GM21529 (cell line): ENCODE results near the gene FITM2.

ENCODE experiments used
- ATAC-seq: cut with Tn5 transposase; IDR thresholded peaks from one replicate; pipeline ENCODE4 v1.9.1; 2021; ENCODE audit not compliant: unreplicated experiment

FITM2 gene

DNA sequence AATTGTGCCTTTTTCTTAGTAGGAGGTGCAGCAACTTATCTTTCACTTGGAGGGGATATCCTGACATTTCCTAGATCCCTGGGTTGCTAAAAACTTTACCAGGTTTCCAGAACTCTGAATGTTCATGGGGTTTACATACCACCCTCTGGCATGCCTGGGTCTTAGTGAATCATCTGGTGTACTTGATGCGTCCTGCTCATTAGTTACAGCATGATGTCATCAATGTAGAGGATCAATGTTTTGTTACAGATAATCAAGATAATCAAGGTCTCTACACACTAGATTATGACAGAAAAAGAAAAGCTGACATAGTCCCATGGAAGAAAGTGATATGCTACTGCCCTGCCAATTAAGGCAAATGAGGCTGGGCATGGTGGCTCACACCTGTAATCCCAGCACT is 27.0 kb downstream of the FITM2 start:
- no peak for ATAC-seq

DNA sequence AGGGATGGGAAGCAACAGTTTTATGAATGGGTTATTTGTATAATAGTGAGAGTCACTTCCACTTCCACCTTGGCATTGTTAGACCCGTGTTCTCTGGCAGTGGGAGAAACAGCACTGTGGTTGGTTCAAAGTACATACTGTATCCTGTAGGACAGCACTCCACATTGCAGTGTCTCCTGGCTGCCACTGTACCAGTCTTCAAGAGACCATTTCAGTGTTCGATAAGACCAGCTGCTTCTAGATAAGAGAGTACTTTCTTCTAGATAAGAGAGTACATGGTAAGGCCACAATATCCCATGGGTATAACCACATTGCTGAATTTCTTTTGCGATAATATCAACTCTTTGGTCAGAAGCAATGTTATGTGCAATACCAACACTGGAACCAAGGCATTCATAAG is 28.8 kb downstream of the FITM2 start:
- ATAC-seq, result no peak

GRCh38 chr20:44280387-44280786 is 30.6 kb downstream of the FITM2 start:
- ATAC-seq, result no peak

- no peak for ATAC-seq
Measured at GRCh38 chr20:44279228-44279627, 31.8 kb downstream of the FITM2 start.

DNA sequence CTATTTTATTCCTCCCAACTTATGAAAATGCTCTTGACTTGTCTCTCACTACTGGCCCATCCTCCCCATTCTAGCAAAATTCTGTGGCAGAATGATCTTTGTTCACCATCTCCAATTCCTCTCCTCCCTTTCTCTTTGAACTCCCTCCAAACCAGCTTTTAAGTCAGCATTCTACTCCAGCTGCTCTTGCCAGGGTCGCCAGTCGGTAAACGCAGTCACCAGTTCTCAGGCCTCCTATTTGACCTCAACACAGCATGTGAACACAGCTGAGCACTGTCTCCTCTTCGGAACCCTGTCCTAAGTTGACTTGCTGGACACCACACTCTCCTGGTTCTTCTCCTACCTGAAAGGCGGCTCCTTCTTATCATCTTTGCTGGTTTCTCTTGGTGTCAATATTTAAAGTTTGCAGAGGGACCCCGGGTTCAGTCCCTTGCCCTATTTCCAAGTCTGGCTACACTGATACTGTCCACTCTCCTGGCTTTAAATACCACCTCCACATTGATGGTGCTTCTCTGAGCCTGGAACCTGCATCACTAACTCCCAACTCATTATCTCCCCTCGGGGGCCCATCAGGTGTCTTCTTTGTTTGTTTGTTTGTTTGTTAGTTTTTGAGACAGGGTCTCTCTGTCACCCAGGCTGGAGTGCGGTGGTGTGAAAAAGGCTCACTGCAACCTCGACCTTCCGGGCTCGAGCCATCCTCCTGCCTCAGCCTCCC is 36.5 kb downstream of the FITM2 start:
- ATAC-seq, result no peak

DNA sequence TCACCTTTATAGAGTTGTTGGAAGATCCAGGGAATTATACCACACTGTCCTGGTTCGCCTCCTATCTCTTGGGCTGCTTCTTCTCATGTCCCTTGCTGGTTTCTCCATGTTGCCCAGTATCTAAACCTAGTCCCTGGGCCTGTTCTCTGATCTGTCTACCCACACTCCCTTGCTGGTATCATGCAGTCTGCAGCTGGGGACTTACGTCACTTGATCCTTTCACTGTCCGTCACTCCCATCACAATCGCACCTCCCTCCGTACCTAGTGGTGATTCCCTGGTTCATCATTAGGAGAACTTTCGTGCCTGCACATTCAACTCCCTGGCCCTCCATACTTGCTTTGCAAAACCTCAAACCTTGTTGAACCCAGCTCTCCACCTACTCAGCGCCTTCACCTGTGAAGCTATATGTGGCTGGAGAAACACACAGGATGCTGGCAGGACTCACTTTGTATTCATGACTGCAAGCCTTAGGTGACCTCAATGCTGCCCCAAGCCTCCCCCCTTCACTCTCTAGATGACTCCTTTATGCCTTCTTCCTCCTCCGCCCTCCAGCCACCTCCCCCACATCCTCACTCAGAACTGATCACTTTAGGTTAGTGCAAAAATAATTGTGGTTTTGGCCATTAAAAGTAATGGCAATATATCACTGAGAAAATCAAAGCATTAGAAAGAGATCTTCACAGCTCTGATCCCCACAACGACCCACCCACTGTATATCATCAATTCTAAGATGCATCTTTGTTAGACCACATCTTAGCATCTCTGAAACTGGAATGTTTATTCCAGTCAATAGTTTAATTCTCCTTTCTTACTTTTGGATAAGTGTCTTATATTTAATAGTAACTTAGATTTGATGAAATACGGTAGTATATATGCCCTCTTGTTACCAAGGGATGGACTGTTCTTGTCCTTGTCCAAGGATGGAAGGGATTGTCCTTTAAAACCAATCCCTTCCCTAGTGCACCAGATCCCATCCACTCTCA is 37.5 kb downstream of the FITM2 start:
- ATAC-seq, result peak; percentile 79

DNA sequence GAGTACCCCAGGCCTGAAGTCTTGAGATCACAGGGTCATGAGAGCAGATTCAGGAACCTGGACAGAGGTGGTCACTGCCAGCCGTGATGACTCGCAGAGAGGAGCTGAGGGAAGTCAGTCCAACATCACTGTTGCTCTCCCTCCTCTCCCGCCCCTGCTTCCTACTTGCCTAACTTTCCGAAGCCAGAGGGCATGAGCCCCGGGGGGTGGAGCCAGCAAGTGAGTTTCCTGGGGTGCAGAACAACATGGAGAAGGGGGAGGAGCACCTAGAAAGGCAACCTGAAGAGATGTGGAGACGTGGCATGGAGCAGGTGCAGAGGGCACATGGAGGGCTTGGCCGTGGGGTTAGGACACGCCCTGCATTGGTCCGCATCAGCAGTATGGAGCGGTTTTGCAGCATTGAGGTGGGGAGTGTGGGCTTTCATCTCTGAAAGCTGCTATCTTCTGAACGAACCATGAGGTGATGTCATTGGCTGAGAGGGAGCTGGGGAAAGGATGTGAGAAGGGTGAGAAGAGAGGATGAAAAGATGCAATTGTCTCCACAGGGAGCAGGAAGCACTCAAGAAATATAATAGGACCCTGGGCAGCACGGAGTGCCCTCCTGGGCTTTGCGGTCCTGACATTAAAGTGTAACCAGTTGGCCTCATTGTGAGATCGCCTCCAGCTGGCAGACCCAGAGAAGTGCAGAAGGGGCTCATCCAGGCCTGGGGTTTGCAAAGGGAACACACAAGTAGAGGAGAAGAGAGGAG is 38.9 kb downstream of the FITM2 start:
- ATAC-seq, result no peak

DNA sequence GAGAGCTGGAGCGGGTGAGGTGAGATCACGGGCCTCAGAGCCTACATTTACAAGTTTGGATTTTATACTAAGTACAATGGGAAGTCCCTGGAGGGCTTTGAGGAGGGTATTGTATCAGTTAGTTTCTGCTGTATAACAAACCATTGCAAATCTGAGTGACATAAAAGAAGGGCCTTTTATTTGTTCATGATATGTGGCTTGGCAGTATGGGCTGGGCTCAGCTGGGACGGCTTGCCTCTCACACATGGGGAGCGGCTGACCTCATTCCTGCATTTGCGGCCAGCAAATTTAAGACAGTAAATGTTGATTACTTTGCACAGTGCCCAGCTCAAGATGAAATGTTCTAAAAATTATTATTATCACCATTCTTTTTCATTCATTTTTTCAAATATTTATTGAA is 42.2 kb downstream of the FITM2 start:
- ATAC-seq, result no peak

DNA sequence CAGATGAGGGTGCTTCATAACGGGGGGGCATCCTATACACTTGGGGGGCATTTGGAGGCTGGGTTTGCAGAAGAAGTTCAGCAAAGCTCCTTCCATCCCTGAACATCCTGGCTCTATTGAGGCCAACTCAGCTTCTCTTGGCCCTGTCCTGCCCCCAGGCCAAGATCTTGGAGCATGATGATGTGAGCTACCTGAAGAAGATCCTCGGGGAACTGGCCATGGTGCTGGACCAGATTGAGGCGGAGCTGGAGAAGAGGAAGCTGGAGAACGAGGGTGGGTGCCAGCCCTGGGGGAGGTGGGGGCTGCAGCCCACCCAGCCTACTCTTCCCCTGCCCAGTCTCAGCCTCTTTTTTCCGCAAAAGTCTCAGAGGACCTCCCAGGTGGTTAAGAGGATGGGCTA is 46.7 kb downstream of the FITM2 start:
- no peak for ATAC-seq

DNA sequence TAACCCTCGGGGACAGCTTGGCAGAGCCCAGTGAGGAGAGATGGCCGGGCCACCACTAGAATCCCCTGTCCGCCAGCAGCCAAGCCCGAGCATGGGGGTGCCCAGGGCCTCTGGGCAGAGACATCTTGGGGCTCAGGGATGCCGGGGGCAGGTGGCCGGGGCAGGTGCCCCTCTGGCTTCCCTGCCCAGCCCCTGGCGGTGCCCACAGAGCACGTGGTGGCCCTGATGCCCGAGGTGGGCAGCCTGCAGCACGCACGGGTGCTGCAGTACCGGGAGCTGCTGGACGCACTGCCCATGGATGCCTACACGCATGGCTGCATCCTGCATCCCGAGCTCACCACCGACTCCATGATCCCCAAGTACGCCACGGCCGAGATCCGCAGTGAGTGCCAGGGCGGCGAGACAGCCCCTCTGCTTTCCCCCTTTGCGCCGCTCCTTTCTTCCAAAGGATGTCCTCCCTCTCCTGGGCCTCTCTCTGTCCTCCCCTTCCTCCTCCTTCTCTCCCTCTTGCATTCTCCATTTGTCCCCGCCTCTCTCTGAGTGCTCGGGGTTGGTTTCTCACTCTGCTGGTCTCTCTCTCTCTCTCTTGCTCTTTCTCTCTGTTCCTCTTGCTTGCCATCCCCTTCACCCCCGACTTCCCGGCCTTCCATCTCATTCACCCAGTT is 52.6 kb downstream of the FITM2 start:
- ATAC-seq, result no peak

- no peak for ATAC-seq
Measured at GRCh38 chr20:44256961-44257360, 54.0 kb downstream of the FITM2 start.

DNA sequence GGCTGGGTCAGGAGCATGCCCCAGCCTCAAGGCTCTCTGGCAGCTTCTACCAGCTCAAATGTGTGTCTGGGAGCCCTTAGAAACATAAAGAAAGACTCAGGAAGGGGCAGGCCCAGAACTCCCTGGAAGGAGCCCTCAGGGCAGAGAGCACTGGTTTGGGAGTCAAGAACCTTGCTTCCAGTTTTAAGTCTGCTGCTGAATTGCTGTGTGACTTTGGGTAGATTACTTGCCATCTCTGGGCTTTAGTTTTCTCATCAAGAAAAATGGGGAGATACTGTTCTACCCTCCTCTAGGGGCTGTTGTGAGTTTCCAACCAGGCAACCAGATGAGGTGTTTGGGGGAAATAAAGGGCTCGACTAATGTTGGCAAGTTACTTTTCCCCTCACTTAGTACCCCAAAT is 55.1 kb downstream of the FITM2 start:
- ATAC-seq, result no peak

DNA sequence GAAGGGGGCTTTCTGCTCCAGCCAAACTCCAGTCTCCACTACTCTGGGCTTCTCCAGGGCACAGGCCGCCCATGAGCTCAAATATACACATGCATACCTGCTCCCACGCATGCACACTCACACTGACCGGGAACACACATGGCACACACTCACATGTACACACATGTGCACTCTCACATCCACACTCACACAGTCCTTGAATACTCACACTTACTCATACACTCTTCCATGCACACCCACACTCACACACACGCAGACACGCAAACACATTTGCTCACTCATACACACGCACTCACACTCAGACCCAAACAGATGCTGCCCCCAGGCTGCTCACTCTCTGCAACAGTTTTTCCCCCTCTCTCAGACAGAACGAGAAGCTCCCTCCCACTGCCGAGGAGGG is 56.9 kb downstream of the FITM2 start:
- no peak for ATAC-seq

- no peak for ATAC-seq
Measured at GRCh38 chr20:44253528-44253927, 57.5 kb downstream of the FITM2 start.
